Mesendoderm (in vitro differentiated cells): Measurements from ENCODE around the gene PIK3AP1. TPM values are rescaled to one million over a fixed set of nuclear protein-coding genes. Genes with fewer than 3 reads are reported as not detected.

Experiments
- DNase-seq: peaks from one replicate; pipeline ENCODE4 v3.0.0; 2013
- H2AK5ac ChIP-seq: 2 replicates; pipeline ENCODE4 v1.6.1; 2013; ENCODE audit warnings: low read length, inconsistent platforms
- H2BK120ac ChIP-seq: 2 replicates; pipeline ENCODE4 v1.6.1; 2013; ENCODE audit warnings: low read depth, mild to moderate bottlenecking, low read length, moderate library complexity, mixed read lengths
- H2BK15ac ChIP-seq: replicated peaks from 2 replicates; pipeline ENCODE4 v1.6.1; 2013; ENCODE audit warnings: low read depth, mild to moderate bottlenecking, moderate library complexity
- H2BK5ac ChIP-seq: 2 replicates; pipeline ENCODE4 v1.6.1; 2013; ENCODE audit warnings: low read length, inconsistent platforms
- H3K18ac ChIP-seq: 2 replicates; pipeline ENCODE4 v1.6.1; 2013; ENCODE audit warnings: mild to moderate bottlenecking, low read length, mixed read lengths
- H3K23ac ChIP-seq: one replicate; pipeline ENCODE4 v1.6.1; 2013; ENCODE audit warnings: low read length
- H3K27ac ChIP-seq: 2 replicates; pipeline ENCODE4 v1.5.1; 2013; ENCODE audit warnings: low read depth, mild to moderate bottlenecking, inconsistent platforms, low read length, moderate library complexity
- H3K27me3 ChIP-seq: 2 replicates; pipeline ENCODE4 v1.6.1; 2013; ENCODE audit warnings: low read length, control low read depth, mild to moderate bottlenecking, inconsistent platforms; ENCODE audit not compliant: insufficient read depth, poor library complexity
- H3K36me3 ChIP-seq: 2 replicates; pipeline ENCODE4 v1.6.1; 2013; ENCODE audit warnings: low read length, inconsistent platforms; ENCODE audit not compliant: control insufficient read depth, insufficient read depth
- H3K4ac ChIP-seq: one replicate; pipeline ENCODE4 v1.6.1; 2013; ENCODE audit warnings: low read depth, mild to moderate bottlenecking, low read length, moderate library complexity
- H3K4me1 ChIP-seq: 2 replicates; pipeline ENCODE4 v1.6.1; 2013; ENCODE audit warnings: low read depth, low read length, inconsistent platforms; ENCODE audit not compliant: control insufficient read depth
- H3K4me2 ChIP-seq: 2 replicates; pipeline ENCODE4 v1.6.1; 2013; ENCODE audit warnings: low read length
- H3K4me3 ChIP-seq: 2 replicates; pipeline ENCODE4 v1.5.1; 2013; ENCODE audit warnings: mild to moderate bottlenecking, low read length
- H3K56ac ChIP-seq: one replicate; pipeline ENCODE4 v1.6.1; 2013; ENCODE audit warnings: low read length
- H3K79me1 ChIP-seq: 2 replicates; pipeline ENCODE4 v1.6.1; 2013; ENCODE audit warnings: low read length, inconsistent platforms
- H3K79me2 ChIP-seq: 2 replicates; pipeline ENCODE4 v1.6.1; 2013; ENCODE audit warnings: mild to moderate bottlenecking, low read length; ENCODE audit not compliant: control insufficient read depth, insufficient read depth
- H3K9ac ChIP-seq: 2 replicates; pipeline ENCODE4 v1.6.1; 2013; ENCODE audit warnings: low read length, inconsistent platforms
- H4K5ac ChIP-seq: one replicate; pipeline ENCODE4 v1.6.1; 2013; ENCODE audit warnings: low read length
- H4K8ac ChIP-seq: one replicate; pipeline ENCODE4 v1.6.1; 2013; ENCODE audit warnings: low read depth, mild to moderate bottlenecking, control low read depth, low read length, moderate library complexity
- WGBS: extraction: QIAGEN DNeasy Blood & Tissue Kit; methylation state at CpG from one replicate; pipeline ENCODE4 v1.1.7; 2013; ENCODE audit warnings: low lambda C conversion rate, missing lambda C conversion rate; ENCODE audit not compliant: insufficient coverage; ENCODE audit errors: extremely low coverage; 5-methylcytosine and 5-hydroxymethylcytosine counted together
- polyA plus RNA-seq, 2 experiments: library from polyadenylated mRNA; stranded (reverse); fragments of 200-250 nt; gene quantifications; one replicate each; pipeline ENCODE4 v1.2.3, GENCODE V29; 2013

The PIK3AP1 gene
- 1.4 TPM for polyA plus RNA-seq (2013, experiment 1 of 2)
- polyA plus RNA-seq (2013, experiment 2 of 2), result 1.2 TPM

GRCh38 chr10:96720422-96721206 lies at the start of gene PIK3AP1:
PIK3AP1 (minus strand) TSS chr10:96720514; CDS start chr10:96720394, 120 bp downstream.
- Histone ChIP-seq H2BK15ac (no peak within 1 kb of the TSS), H2BK5ac (no peak within 1 kb of the TSS), H3K23ac (no peak within 1 kb of the TSS), H4K8ac (no peak within 1 kb of the TSS), H3K4me1 (peaks cover 3% of the 10 kb centered on the region), H4K5ac (no peak within 1 kb of the TSS), H3K79me1 (no peaks in the 10 kb centered on the region), H3K9ac (peak within 1 kb of the TSS; percentile 35), H3K4me2 (peak within 1 kb of the TSS; percentile 77), H3K27me3 (no peaks in the 10 kb centered on the region), H2BK120ac (no peak within 1 kb of the TSS), H3K4ac (no peak within 1 kb of the TSS), H3K79me2 (no peaks in the 10 kb centered on the region), H3K18ac (peak within 1 kb of the TSS; percentile 29), H3K4me3 (peak within 1 kb of the TSS; percentile 1), H2AK5ac (no peak within 1 kb of the TSS), H3K36me3 (no peaks in the 10 kb centered on the region), H3K27ac (no peak within 1 kb of the TSS), H3K56ac (peak within 1 kb of the TSS; percentile 42)
- DNase-seq, result peak; percentile 63
- WGBS, result no CpG with 5 or more reads among the region's 52 CpGs

- no peak overlapping the region for H3K27ac ChIP-seq
- H3K4me2 ChIP-seq, result no peak overlapping the region
- H4K8ac ChIP-seq, result no peak overlapping the region
- DNase-seq, result no peak
- H3K79me2 ChIP-seq, result no peaks in the 10 kb centered on the region
- no peak overlapping the region for H3K4me3 ChIP-seq
- H3K79me1 ChIP-seq, result no peaks in the 10 kb centered on the region
- H2BK5ac ChIP-seq, result no peak overlapping the region
- no CpG with 5 or more reads among the region's 11 CpGs for WGBS
- no peak overlapping the region for H3K23ac ChIP-seq
- no peaks in the 10 kb centered on the region for H3K36me3 ChIP-seq
- no peaks in the 10 kb centered on the region for H3K4me1 ChIP-seq
- H2AK5ac ChIP-seq, result no peak overlapping the region
- H2BK120ac ChIP-seq, result no peak overlapping the region
- no peak overlapping the region for H3K18ac ChIP-seq
- no peak overlapping the region for H3K4ac ChIP-seq
- no peak overlapping the region for H3K56ac ChIP-seq
- H2BK15ac ChIP-seq, result no peak overlapping the region
- H3K9ac ChIP-seq, result no peak overlapping the region
- H3K27me3 ChIP-seq, result no peaks in the 10 kb centered on the region
- H4K5ac ChIP-seq, result no peak overlapping the region
These were observed 47.8 kb upstream of the PIK3AP1 start for GRCh38 chr10:96768136-96768535.

- Histone ChIP-seq H2BK15ac (no peak overlapping the region), H2AK5ac (no peak overlapping the region), H2BK120ac (no peak overlapping the region), H4K5ac (no peak overlapping the region), H2BK5ac (no peak overlapping the region), H3K23ac (no peak overlapping the region), H3K27me3 (no peaks in the 10 kb centered on the region), H3K27ac (no peak overlapping the region), H3K4me3 (no peak overlapping the region), H3K79me2 (no peaks in the 10 kb centered on the region), H3K4me2 (no peak overlapping the region), H3K18ac (no peak overlapping the region), H3K4me1 (no peaks in the 10 kb centered on the region), H3K36me3 (no peaks in the 10 kb centered on the region), H4K8ac (no peak overlapping the region), H3K56ac (no peak overlapping the region), H3K9ac (no peak overlapping the region), H3K4ac (no peak overlapping the region), H3K79me1 (no peaks in the 10 kb centered on the region)
- no peak for DNase-seq
- no CpG with 5 or more reads among the region's 2 CpGs for WGBS
These were observed 47.3 kb upstream of the PIK3AP1 start for GRCh38 chr10:96767611-96768010.

- H3K56ac ChIP-seq, result no peak overlapping the region
- no CpG with 5 or more reads among the region's 9 CpGs for WGBS
- no peak overlapping the region for H3K4me2 ChIP-seq
- no peaks in the 10 kb centered on the region for H3K27me3 ChIP-seq
- H4K8ac ChIP-seq, result no peak overlapping the region
- H3K4me1 ChIP-seq, result no peaks in the 10 kb centered on the region
- H3K79me1 ChIP-seq, result no peaks in the 10 kb centered on the region
- no peak overlapping the region for H2AK5ac ChIP-seq
- H4K5ac ChIP-seq, result no peak overlapping the region
- H2BK120ac ChIP-seq, result no peak overlapping the region
- no peak overlapping the region for H2BK15ac ChIP-seq
- no peak overlapping the region for H3K4me3 ChIP-seq
- H3K79me2 ChIP-seq, result no peaks in the 10 kb centered on the region
- H3K27ac ChIP-seq, result no peak overlapping the region
- no peak overlapping the region for H3K23ac ChIP-seq
- H3K4ac ChIP-seq, result no peak overlapping the region
- peak; percentile 40 for DNase-seq
- H3K18ac ChIP-seq, result no peak overlapping the region
- H3K36me3 ChIP-seq, result no peaks in the 10 kb centered on the region
- H3K9ac ChIP-seq, result no peak overlapping the region
- no peak overlapping the region for H2BK5ac ChIP-seq
These were observed 45.3 kb upstream of the PIK3AP1 start for GRCh38 chr10:96765406-96766240.

- H3K18ac ChIP-seq, result no peak overlapping the region
- no peak overlapping the region for H2BK15ac ChIP-seq
- H3K9ac ChIP-seq, result no peak overlapping the region
- H4K5ac ChIP-seq, result no peak overlapping the region
- H3K23ac ChIP-seq, result no peak overlapping the region
- no peaks in the 10 kb centered on the region for H3K79me2 ChIP-seq
- no peaks in the 10 kb centered on the region for H3K4me1 ChIP-seq
- H2BK120ac ChIP-seq, result no peak overlapping the region
- H3K4me2 ChIP-seq, result no peak overlapping the region
- no peak overlapping the region for H3K4me3 ChIP-seq
- no CpG with 5 or more reads among the region's 4 CpGs for WGBS
- no peak overlapping the region for H3K27ac ChIP-seq
- DNase-seq, result no peak
- H3K4ac ChIP-seq, result no peak overlapping the region
- H3K79me1 ChIP-seq, result no peaks in the 10 kb centered on the region
- no peaks in the 10 kb centered on the region for H3K36me3 ChIP-seq
- no peak overlapping the region for H2AK5ac ChIP-seq
- no peaks in the 10 kb centered on the region for H3K27me3 ChIP-seq
- H4K8ac ChIP-seq, result no peak overlapping the region
- H2BK5ac ChIP-seq, result no peak overlapping the region
- H3K56ac ChIP-seq, result no peak overlapping the region
These were observed 44.2 kb upstream of the PIK3AP1 start for GRCh38 chr10:96764425-96765060.
